Measurements from ENCODE around the gene CFAP57.

Gene CFAP57

DNA sequence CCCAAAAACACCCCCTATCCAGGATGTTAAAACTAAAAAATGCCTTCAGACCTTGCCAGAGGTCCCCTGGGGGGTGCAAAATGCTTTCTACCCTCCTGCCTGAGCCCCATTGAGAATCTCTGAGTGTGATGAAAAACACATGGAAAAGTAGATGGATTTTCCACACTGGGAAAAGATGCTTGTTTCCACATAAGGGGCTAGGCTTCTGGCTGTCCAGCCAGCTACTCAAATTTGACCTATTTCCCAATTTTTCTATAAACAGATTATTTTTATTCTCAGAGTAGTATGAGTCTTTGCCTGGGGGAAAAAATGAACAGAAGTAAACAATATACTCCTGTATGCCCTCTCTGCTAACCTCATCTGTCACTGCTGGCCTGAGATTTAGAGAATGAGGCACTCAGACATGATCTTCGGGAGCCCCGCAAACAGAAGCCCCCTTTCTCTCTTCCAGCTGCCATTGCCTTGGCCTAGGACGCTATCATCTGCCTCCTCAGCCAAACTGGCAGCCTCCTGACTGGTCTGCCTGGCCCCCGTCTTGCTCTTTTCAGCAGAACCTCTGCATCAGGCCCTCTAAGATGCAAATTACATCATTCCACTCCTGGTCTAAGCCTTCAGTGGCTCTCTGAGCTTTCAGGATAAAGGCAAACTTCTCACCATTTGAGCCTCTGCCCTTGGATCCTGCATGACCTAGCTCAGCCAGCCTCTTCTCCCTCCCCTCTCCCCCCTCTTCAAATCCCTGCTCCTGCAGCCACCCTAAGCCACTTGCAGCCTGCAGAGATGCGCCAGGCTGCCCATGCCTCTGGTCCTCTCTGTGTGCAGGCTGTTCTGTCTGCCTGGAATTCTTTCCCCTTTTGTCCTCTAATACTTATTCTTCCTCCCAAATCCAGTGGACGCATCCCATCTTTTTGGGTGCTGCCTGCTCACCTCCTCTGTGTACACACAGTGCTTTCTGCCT is 58.0 kb downstream of the CFAP57 start:
- DNase-seq = peak in 1 of 2 experiments; percentile 22

DNA sequence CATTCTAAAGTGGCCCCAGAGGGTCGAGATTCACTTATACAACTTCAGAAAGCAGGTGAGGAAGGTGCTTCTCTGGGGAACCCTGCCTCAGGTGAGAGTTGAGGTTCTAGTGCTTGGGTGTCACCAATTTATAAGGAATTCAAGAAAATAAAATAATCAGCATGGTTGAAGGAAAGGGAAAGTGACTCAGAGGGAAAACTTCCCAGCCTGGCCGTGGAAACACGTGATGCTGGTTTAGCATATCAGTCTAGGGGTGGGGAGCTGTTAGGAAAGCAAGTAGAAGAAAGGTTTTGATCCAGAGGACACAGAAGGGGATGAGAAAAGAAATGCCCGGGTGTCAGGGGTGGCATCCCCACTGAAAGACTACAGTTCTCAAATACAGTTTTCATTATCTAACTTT is 59.9 kb downstream of the CFAP57 start:
- no peak for DNase-seq

DNA sequence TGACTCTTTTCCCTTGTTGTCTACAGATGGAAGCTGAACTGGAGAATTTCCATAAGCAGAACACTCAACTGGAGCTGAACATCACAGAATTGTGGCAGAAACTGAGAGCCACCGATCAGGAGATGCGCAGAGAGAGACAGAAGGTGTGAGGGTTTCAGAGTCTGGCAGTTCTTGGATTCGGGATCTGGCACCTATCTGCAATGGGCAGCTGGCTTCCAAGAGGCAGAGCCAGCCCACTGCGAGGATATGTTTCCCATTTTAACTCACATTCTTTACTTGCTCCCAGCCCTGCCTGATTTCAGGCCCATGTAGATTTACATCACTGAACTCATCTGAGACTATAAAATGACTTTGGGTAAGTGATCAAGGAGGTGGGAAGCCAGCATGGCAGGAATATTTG is 60.4 kb downstream of the CFAP57 start:
- no peak for DNase-seq

DNA sequence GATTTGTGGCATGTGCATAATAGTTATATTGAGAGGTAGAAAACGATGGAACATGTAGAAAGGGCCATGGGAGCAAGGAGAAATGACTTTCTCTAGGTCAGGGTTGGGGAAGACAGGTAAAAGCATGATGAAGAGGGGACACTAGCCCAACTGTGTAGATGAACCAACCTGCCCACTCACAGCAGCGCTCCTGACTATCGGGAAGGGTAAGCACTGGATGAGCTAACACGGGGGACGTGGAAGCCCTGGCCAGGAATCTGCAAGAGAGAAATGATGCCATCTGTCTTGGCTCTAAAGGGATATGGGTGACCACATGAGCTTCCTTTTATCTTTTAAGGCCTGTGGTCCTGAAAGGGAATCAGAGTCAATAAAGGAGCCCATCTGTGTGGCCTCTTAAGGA is 61.5 kb downstream of the CFAP57 start:
- no peak for DNase-seq

DNA sequence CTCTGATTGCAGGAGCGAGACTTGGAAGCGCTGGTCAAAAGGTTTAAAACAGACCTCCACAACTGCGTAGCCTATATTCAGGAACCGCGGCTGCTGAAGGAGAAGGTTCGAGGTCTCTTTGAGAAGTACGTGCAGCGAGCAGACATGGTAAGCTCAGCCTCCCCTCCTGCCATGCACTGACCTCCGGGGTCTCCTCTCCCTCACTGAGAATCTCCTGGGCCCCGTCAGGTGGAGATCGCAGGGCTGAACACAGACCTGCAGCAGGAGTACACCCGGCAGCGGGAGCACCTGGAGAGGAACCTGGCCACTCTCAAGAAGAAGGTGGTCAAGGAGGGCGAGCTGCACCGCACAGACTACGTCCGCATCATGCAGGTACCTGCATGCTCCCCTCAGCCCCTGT is 62.1 kb downstream of the CFAP57 start:
- DNase-seq = no peak

DNA sequence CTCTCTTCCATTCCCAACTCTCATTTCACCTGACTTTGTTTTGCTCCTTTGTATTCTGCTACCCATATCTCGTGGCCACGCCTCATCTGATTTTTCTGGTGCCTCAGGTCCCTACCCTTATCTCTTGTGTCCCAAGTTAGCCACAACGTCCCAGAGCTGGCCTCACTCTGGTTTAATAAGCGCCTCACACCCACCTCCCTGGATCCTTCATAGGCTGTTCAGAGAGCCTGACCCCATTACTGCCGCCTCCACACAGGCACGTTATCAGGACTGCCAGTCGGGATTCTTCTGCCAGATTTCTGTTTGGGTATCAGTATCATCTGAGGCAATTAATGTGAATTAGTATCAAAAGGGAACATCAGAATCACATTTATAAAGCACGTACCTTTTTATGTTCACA is 62.9 kb downstream of the CFAP57 start:
- no peak for DNase-seq

DNA sequence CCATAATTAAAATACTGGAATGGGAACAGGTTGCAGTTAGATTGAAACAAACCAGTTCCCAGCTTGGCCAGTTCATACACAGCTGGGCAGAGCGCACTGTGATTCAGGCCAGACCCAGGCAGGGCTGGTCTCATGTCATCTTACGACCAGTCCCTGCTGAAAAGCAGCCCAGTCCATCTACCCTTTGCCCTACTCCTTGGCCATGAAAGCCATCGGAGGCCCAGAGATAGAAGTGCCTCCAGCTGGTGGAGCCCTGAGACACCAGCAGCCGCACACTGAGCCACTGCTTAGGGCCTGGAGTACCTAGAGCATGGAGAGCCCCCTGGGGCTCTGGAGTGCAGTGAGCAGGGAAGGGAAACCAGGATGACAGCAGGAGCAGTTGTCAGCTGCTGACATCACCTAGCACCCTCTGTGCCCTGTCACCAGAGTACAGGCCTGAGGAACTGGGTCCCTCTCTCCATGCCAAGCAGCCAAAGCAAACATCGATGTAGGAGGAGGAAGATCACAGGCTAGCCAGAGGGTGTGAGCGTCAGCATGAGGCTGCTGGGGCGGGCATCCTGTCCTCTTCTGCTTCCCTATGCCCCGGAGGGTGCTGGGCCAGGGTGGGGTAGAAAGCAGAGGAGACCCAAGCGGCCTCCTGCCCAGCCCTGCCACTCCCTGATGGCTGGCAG is 63.5 kb downstream of the CFAP57 start:
- no peak for DNase-seq

DNA sequence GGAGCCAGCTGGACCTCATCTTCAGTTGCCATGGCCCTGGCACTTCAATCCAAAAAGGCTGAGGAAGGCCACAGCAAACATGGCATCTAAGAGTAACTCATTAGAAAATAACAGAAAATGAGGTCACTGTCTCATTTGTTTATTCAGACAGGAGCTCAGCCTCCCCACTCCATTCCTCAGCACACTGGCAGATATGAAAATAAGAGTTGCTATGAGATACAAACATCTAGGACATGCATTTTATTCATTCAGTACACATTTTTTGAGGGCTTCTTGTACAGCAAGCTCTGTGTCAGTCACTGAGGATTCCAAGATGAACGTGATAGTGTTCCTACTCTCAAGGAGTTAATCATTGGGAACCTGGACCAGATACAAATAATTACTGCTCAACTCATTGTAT is 65.0 kb downstream of the CFAP57 start:
- peak; percentile 45 to 51 for DNase-seq

DNA sequence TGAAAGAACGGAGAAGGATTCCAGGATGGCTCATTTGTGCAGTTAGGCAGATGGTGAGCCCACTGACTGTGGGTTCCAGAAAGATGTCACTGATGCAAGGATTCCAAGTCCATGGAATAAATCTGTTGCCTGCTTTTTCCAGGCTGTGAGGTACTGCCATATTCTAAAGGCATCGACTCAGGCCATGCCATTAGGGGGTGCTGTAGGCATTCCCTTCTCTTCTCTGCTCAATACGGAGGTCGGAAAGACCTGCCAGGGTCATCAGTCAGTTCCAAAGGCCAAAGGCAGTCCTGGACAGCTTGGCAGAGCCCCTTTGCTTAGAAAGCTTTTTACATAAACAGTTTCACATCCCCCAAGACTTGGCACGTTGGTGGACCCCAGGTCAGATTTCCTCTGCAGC is 66.0 kb downstream of the CFAP57 start:
- DNase-seq = peak; percentile 70 to 93

DNA sequence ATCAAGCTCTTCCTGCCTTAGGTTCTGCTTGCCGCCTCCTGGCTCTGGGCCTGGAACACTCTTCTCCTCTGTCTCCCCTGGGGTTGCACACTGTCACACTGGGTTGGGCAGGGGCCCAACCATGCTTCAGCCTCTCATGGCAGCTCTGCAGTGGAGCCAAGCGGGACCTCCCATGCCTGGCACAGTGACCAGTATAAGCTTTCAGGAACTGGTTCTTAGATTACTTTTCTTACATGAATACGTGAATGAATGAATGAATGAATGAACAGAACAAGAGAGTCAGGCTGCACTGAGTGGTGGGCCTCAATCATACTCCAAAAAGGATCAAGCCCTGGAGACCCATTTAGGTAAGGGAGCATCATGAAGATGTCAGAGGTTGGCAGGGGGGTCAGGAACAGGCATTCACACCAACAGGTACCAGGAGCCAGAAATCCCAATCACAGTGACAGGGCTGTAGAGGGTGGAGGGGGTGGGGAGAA is 66.9 kb downstream of the CFAP57 start:
- no peak for DNase-seq

DNA sequence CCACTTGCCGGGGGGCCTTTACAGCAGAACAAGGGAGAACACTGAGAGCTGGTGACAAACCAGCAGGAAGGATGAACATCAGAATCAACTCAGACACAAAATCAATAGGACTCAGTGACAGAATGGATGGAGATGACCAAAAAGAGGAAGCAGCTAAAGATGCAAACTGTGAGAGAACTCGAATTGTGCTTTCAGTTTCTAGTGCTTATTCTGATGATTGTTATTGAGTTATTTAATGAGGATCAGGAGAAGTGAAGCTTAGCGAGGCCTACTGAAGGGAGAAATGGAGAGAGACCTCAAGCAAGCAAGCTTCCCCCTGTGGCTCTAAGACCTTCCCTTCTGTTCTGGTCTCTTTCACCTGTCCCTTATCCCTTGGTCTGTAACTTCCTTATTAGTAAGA is 67.4 kb downstream of the CFAP57 start:
- DNase-seq = no peak

DNA sequence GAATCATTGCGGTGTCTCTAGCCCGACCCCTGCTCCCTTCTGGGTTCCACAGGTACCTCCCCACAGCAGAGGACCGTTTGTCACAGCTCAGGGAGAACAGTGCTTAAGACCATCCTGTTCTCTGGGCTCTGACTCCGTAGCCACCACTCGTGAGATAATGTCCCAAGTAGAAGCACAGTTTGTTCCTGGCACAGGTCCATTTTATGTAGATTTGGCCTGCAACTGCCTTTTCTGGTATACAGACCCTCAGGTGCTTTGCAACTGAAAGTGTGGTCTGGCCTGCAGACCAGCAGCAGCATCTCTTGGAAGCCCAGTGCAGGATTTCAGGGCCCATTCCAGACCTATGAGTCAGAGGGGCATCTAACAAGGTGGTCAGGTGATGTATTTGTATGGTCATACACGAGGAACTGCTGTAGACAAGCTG is 69.3 kb downstream of the CFAP57 start:
- DNase-seq = no peak

DNA sequence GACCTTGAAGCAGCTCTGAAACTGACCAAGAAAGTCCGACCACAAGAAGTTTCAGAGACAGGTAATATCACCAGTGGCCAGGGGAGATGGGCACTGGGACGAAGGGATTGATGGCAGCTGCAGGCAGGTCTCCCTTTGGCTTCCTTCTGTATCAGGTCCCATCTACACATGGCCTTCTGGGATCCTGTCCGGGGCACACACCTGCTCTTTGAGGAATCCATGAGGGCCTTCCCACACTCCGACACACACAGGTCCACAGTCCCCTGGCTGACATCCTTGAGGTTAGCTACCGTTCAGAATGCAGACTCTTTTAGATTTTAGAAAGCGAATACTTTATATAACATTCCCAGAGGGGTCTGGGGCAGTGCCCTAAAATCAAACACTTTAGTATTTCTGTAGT is 71.2 kb downstream of the CFAP57 start:
- no peak for DNase-seq

DNA sequence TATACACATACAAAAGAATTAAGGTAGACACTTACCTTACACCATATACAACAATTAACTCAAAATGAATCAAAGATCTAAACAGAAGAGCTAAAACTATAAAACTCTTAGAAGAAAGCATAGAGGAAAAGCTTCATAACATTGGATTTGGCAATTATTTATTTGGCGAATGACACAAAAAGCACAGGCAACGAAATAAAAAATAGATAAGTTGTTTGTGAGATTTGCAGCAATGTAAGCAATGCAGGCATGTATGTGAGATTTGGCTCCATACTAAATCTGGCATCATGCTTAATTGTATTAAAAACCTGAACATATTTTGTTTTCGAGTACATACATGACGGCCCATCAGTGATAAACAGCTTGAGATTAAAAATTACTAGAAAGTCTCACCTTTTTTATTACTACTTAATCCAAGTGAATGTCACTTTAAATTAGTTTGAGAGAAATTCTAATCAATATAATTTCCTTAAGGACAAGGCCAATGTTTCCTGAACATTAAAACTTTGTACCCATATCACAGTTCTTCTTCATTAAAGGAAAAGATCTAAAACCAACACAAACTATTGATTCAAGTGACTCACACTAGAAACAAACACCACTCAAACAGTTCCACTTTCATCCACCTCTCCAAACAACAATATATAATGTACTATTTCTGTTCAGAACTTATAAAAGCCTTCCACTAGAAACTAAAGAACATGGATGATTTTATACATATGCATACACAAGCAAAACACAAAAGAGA is 74.5 kb downstream of the CFAP57 start:
- no peak for DNase-seq

DNA sequence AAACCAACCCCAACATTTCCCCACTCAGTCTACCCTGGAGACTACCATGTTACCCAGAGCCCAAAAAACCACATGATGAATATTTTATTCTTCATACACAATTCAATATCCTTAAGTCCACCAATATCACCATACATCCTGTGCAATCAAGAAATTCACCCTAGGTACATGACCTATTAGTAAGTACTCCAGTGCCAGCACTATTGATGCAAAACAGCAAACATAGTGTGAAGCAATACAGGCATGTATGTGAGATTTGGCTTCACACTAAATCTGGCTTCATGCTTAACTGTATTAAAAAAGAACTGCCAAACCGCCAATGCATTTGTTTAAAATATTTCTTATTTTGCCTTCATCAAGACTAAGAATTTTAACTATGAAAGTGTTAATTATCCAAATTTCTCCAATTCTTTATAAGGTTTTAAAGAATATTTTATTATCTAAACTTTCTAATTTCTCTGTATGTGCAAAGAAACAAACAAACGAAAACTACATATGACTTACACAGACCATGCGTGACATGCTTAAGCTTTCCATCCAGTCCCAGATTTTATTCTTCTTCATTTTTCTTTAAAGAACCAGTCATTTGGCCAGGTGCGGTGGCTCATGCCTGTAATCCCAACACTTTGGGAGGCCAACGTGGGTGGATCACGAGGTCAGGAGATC is 75.3 kb downstream of the CFAP57 start:
- DNase-seq = no peak

DNA sequence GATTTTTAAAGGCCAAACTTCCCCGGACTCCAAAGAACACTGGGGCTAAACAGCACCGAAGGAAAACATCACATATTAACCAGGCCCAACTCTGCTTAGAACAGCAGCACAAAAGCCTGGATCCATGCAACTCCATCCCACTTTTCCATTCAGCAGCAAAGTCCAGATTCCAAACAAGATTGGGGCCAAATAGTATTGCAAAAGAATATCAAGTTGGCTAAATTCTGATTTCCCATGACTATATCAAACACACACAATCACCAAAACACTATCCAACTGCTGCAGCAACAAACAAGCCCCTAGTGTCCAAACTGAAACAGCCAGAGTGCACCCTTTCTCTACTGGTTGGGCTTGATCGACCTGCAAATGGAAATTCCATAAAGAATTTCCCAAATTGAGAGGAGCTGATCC is 78.2 kb downstream of the CFAP57 start:
- no peak for DNase-seq

DNA sequence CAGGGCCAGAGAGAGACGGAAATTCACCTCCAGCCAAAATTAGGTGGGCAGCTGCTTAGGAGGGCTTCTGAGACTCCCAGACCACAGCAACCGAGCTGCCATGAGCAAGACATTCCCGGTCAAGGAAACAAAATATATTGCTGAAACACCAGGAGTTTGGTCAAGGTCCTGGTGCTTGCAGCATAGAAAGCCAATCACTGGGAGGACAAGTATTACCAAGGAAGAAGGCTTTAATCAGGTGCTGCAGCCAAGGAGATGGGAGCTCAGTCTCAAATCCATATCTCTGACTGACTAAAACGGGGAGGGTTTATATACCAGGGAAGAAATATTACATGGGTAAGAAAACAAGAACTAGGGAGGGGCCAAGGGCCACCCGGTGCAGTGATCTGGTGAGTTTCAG is 78.9 kb downstream of the CFAP57 start:
- no peak for DNase-seq

DNA sequence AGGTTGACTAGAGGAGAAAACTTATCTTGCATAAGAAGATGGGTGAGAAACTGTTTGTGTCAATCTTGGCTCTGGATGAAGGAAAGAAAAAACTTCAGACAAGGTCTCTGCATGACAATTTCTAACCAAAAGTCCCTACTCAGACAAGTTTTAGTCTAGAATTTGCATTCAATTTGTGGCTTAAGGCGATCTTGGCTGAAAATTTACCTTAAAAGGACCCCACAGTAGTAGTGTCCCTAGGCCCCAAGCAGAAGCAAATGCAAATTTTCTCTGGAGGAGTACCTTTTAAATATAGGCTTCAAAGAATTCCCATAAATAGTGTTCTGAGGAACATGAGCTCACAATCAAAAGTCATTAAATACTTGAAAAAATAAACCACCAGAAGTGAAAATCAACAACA is 80.1 kb downstream of the CFAP57 start:
- no peak for DNase-seq

DNA sequence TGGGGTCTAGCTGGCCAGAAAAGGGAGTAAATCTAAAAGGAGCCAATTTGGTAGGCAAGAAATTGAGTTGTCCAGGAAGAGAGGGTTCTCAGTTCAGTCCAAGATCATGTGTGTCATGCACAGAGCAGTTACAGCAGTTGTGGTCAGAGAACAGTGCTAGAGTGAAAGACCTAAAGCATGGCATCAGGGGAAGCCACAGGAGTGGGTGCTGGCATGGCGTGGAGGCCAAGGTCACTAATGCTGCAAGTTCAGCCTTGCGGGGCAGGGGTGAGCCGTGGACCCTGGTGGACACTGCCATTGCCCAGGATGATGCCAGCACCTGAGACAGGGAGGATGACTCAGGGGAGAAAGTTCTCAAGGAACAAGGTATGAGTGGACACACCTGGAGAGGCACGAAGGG is 81.0 kb downstream of the CFAP57 start:
- DNase-seq = no peak

DNA sequence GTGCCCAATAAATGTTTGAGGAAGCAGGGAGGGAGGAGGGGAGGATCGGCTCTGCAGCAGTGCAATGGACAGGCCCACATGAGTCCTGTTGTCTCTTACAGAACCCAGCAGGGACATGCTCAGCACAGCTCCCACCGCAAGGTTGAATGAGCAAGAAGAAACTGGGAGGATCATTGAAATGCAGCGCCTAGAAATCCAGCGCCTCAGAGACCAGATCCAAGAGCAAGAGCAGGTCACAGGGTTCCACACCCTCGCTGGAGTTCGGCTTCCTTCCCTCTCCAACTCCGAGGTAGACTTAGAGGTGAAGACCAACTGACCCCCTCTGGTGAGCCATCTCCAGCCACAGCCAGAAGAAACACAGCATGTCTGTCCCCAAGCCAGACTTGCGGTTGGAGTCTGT is 81.7 kb downstream of the CFAP57 start:
- DNase-seq = no peak

DNA sequence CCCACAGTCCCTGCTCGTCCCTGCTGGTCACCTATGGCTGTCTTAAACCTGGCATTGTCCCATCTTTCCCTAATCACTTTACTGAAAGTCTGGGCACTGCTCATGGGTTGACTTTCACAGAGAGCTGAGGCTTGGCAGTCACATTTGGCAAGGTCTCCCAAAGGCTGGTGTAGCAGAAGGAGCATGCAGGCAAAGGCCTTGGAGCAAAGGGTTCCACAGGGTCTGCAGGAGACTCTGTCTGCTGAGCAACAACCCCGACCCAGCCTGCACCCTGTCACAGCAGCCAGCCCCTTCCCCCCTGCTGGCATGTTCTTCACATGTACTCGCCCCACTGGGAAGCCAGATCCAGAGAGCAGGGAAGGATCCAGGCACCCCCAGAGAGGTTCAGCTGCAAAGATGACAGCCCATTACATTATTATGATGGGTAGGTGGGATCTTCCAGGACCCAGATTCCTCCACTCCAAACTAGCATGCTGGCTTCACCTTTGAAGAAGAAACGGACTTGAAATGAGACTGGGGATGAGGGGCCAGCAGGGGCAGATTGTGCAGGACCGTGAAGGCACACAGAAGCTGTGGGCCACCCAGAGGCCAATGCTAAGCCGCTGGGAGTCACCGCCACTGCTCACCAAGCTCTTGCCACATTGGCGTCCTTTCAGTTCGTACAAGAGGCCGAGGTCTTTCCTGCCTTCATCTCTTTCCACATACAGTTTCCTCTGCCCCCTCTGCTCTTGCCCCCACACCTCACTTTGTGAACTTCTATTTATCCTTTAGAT is 83.5 kb downstream of the CFAP57 start:
- no peak for DNase-seq
